ENCODE data around the gene HOXD12.

DNA sequence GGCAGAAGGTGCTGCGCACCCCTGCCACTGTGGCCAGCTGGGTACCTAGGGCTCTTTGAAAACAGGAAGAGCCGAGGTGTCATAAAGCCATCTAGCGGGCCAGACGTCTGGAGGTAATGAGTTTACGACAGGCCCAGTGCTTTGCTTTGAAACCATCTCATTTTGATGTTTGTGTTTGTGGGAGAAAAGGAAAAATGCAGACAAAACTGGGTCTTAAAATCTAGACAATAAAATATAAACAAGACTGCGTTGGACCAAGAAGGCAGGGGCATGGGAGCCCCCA is 26.1 kb downstream of the HOXD12 start:
- TF ChIP-seq, protein P1, sequence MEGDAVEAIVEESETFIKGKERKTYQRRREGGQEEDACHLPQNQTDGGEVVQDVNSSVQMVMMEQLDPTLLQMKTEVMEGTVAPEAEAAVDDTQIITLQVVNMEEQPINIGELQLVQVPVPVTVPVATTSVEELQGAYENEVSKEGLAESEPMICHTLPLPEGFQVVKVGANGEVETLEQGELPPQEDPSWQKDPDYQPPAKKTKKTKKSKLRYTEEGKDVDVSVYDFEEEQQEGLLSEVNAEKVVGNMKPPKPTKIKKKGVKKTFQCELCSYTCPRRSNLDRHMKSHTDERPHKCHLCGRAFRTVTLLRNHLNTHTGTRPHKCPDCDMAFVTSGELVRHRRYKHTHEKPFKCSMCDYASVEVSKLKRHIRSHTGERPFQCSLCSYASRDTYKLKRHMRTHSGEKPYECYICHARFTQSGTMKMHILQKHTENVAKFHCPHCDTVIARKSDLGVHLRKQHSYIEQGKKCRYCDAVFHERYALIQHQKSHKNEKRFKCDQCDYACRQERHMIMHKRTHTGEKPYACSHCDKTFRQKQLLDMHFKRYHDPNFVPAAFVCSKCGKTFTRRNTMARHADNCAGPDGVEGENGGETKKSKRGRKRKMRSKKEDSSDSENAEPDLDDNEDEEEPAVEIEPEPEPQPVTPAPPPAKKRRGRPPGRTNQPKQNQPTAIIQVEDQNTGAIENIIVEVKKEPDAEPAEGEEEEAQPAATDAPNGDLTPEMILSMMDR (IDR thresholded peaks at IDR 0.05) = no peak
- no peak for TF ChIP-seq POLR2A (IDR thresholded peaks at IDR 0.05)
- no peak for TF ChIP-seq EP300 (IDR thresholded peaks at IDR 0.05)

All from ovary (tissue), 3 donors.